Mammary epithelial cell (primary cell): Measurements from ENCODE around the gene FAM98C.

Source experiments
- EZH2 ChIP-seq: IDR thresholded peaks from 2 replicates; pipeline ENCODE4 v1.6.1; 2012; ENCODE audit warnings: low read length, inconsistent platforms, borderline replicate concordance
- TF ChIP-seq, protein P1 (sequence below), 2 donors: IDR thresholded peaks in 1 of 2; conservative IDR thresholded peaks in 1 of 2; 2 replicates each; pipeline ENCODE4 v1.5.1; 2011 to 2012; ENCODE audit warnings: inconsistent platforms in 2 of 2, low read length in 2 of 2, mild to moderate bottlenecking in 2 of 2, control low read depth in 1 of 2, low read depth in 1 of 2; ENCODE audit not compliant: insufficient read depth in 1 of 2; ENCODE audit errors: extremely low read depth in 1 of 2

DNA sequence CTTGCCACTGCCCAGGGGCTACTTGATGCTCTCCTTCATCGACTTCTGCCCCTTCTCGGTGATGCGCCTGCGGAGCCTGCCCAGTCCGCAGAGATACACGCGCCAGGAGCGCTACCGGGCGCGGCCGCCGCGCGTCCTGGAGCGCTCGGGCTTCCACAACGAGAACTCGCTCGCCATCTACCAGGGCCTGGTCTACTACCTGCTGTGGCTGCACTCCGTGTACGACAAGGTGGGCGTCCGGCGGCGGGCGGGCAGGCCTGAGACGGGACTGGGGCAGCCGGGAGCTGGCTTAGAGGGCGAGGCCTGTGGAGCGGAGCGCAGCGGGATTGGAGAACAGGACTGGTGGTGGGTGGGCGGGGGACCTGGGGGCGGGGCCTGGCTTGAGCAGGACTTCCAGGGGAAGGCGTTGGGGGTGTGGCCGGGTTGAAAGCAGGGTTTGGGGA is 41.2 kb upstream of the FAM98C start:
- TF ChIP-seq, protein P1, sequence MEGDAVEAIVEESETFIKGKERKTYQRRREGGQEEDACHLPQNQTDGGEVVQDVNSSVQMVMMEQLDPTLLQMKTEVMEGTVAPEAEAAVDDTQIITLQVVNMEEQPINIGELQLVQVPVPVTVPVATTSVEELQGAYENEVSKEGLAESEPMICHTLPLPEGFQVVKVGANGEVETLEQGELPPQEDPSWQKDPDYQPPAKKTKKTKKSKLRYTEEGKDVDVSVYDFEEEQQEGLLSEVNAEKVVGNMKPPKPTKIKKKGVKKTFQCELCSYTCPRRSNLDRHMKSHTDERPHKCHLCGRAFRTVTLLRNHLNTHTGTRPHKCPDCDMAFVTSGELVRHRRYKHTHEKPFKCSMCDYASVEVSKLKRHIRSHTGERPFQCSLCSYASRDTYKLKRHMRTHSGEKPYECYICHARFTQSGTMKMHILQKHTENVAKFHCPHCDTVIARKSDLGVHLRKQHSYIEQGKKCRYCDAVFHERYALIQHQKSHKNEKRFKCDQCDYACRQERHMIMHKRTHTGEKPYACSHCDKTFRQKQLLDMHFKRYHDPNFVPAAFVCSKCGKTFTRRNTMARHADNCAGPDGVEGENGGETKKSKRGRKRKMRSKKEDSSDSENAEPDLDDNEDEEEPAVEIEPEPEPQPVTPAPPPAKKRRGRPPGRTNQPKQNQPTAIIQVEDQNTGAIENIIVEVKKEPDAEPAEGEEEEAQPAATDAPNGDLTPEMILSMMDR (conservative IDR thresholded peaks at IDR 0.05 in 1 of 2, IDR thresholded peaks at IDR 0.05 in 1 of 2; ENCODE audit: extremely low read depth in 1 of 2, insufficient read depth in 1 of 2, low read depth in 1 of 2, low read length in 2 of 2) = no peak
- TF ChIP-seq EZH2 = no peak
